SK-N-SH (cell line): ENCODE measurements around the gene FRMD3. TPM values are rescaled to one million over a fixed set of nuclear protein-coding genes. Genes with fewer than 3 reads are reported as not detected.

Source experiments
- CTCF ChIA-PET: fragments of 300-600, 350-600 bp; formaldehyde crosslinking; extraction: SDS; loops from one replicate; lab custom pipeline; 2021; lab: Yijun Ruan, JAX
- POLR2A ChIA-PET: fragments of 350-600 bp; sonication (Branson Sonifier 250); formaldehyde crosslinking; extraction: SDS; loops from one replicate; lab custom pipeline; 2020; ENCODE audit warnings: antibody characterized with exemption, inconsistent platforms; lab: Yijun Ruan, JAX
- DNase-seq: peaks from one replicate; pipeline ENCODE4 v3.0.0; 2012
- H2AFZ ChIP-seq: fragments of 200-600 bp; sonication (generic); 2 replicates; pipeline ENCODE4 v1.8.1; 2016; ENCODE audit warnings: antibody characterized with exemption, mild to moderate bottlenecking, low read depth
- H3F3A ChIP-seq: fragments of 200-600 bp; sonication (generic); replicated peaks from 2 replicates; pipeline ENCODE3; 2016; ENCODE audit warnings: antibody characterized with exemption, mild to moderate bottlenecking; ENCODE audit not compliant: insufficient read depth
- H3K27ac ChIP-seq, 2 experiments: fragments of 200-500 bp in 1 of 2; fragments of 200-600 bp in 1 of 2; sonication (Bioruptor generic) in 1 of 2; sonication (generic), shearing (Covaris generic) in 1 of 2; 2 replicates each; pipeline versions ENCODE4 v1.5.1 to v1.6.1; 2014 to 2016; ENCODE audit warnings: low read depth in 2 of 2, inconsistent platforms in 1 of 2, low read length in 1 of 2, mild to moderate bottlenecking in 1 of 2, mixed read lengths in 1 of 2
- H3K27me3 ChIP-seq: fragments of 200-600 bp; sonication (generic), shearing (Covaris generic); 2 replicates; pipeline ENCODE4 v1.6.1; 2016; ENCODE audit warnings: mixed run types; ENCODE audit not compliant: insufficient read depth
- H3K36me3 ChIP-seq, 2 experiments: fragments of 200-500 bp in 1 of 2; fragments of 200-600 bp in 1 of 2; sonication (Bioruptor generic) in 1 of 2; sonication (generic) in 1 of 2; replicated peaks in 1 of 2; 2 replicates each; pipeline versions ENCODE3 to v1.5.1; 2014 to 2016; ENCODE audit warnings: low read length in 1 of 2, mild to moderate bottlenecking in 1 of 2; ENCODE audit not compliant: insufficient read depth in 2 of 2, control insufficient read depth in 1 of 2
- H3K4me1 ChIP-seq, 2 experiments: fragments of 200-500 bp in 1 of 2; fragments of 200-600 bp in 1 of 2; sonication (Bioruptor generic) in 1 of 2; sonication (generic), shearing (Covaris generic) in 1 of 2; 2 replicates each; pipeline versions ENCODE4 v1.5.1 to v1.6.1; 2014 to 2016; ENCODE audit warnings: low read depth in 1 of 2, low read length in 1 of 2, mixed run types in 1 of 2; ENCODE audit not compliant: insufficient read depth in 2 of 2, control insufficient read depth in 1 of 2
- H3K4me2 ChIP-seq: fragments of 200-600 bp; sonication (generic), shearing (Covaris generic); 2 replicates; pipeline ENCODE4 v1.6.1; 2017; ENCODE audit warnings: mixed run types
- H3K4me3 ChIP-seq, 2 experiments: fragments of 200-500 bp in 1 of 2; fragments of 200-600 bp in 1 of 2; sonication (Bioruptor generic) in 1 of 2; sonication (generic), shearing (Covaris generic) in 1 of 2; 2 replicates each; pipeline versions ENCODE4 v1.5.1 to v1.8.1; 2014 to 2016; ENCODE audit warnings: low read depth in 2 of 2, inconsistent platforms in 1 of 2, low read length in 1 of 2, mild to moderate bottlenecking in 1 of 2, mixed read lengths in 1 of 2, moderate library complexity in 1 of 2
- H3K79me2 ChIP-seq: fragments of 200-600 bp; sonication (generic); 2 replicates; pipeline ENCODE4 v1.8.1; 2017; ENCODE audit warnings: mild to moderate bottlenecking; ENCODE audit not compliant: insufficient read depth
- H3K9ac ChIP-seq: fragments of 200-600 bp; sonication (generic); 2 replicates; pipeline ENCODE4 v1.6.1; 2017; ENCODE audit warnings: mixed run types
- H3K9me2 ChIP-seq: fragments of 200-600 bp; sonication (generic); 2 replicates; pipeline ENCODE4 v1.6.1; 2017; ENCODE audit warnings: mixed run types
- H3K9me3 ChIP-seq: fragments of 200-600 bp; sonication (generic); 2 replicates; pipeline ENCODE4 v1.6.1; 2017; ENCODE audit warnings: mixed run types, mild to moderate bottlenecking, moderate library complexity
- H4K20me1 ChIP-seq: fragments of 200-600 bp; sonication (generic); 2 replicates; pipeline ENCODE4 v1.6.1; 2017; ENCODE audit warnings: mild to moderate bottlenecking, mixed run types; ENCODE audit not compliant: insufficient read depth
- CHD2 ChIP-seq: fragments of 150-350 bp; IDR thresholded peaks from 2 replicates; pipeline ENCODE4 v1.6.1; 2018; ENCODE audit warnings: low read length; ENCODE audit not compliant: partially characterized antibody
- EP300 ChIP-seq, 2 experiments: IDR thresholded peaks; 2 replicates each; pipeline versions ENCODE4 v1.4.0 to v1.6.1; 2012; ENCODE audit warnings: borderline replicate concordance in 1 of 2, low read depth in 1 of 2, low read length in 1 of 2
- EZH2phosphoT487 ChIP-seq: fragments of 200-600 bp; sonication (generic); IDR thresholded peaks from 2 replicates; pipeline ENCODE4 v1.6.1; 2017; ENCODE audit warnings: low read depth, mixed run types, mild to moderate bottlenecking, antibody characterized with exemption, moderate library complexity, borderline replicate concordance
- FOSL2 ChIP-seq: IDR thresholded peaks from 2 replicates; pipeline ENCODE4 v1.4.0; 2012; ENCODE audit warnings: low read depth, mild to moderate bottlenecking, moderate library complexity, borderline replicate concordance
- FOXJ3 ChIP-seq: sonication (generic); formaldehyde crosslinking; IDR thresholded peaks from 2 replicates; pipeline ENCODE4 v1.5.1; 2020; ENCODE audit warnings: mild to moderate bottlenecking, missing genetic modification reagents
- FOXM1 ChIP-seq: IDR thresholded peaks from 2 replicates; pipeline ENCODE4 v1.4.0; 2012; ENCODE audit warnings: low read depth, mild to moderate bottlenecking
- GABPA ChIP-seq: IDR thresholded peaks from 2 replicates; pipeline ENCODE4 v1.4.0; 2012; ENCODE audit warnings: low read depth, mild to moderate bottlenecking
- MEF2A ChIP-seq: IDR thresholded peaks from 2 replicates; pipeline ENCODE4 v1.4.0; 2012; ENCODE audit warnings: low read depth, borderline replicate concordance
- NFIC ChIP-seq: IDR thresholded peaks from 2 replicates; pipeline ENCODE4 v1.4.0; 2012; ENCODE audit warnings: borderline replicate concordance
- RAD21 ChIP-seq: IDR thresholded peaks from 2 replicates; pipeline ENCODE4 v1.6.1; 2012; ENCODE audit warnings: mild to moderate bottlenecking, low read length
- RXRA ChIP-seq: IDR thresholded peaks from 2 replicates; pipeline ENCODE4 v1.4.0; 2012; ENCODE audit warnings: low read depth, mild to moderate bottlenecking, borderline replicate concordance
- SIN3A ChIP-seq: IDR thresholded peaks from 2 replicates; pipeline ENCODE4 v1.6.1; 2012; ENCODE audit warnings: low read depth, mild to moderate bottlenecking, low read length, moderate library complexity, borderline replicate concordance
- SMC3 ChIP-seq: IDR thresholded peaks from 2 replicates; pipeline ENCODE4 v1.6.1; 2012; ENCODE audit warnings: low read depth, low read length, improper control_type of control experiment
- TAF1 ChIP-seq: IDR thresholded peaks from 2 replicates; pipeline ENCODE4 v1.6.1; 2012; ENCODE audit warnings: low read depth, mild to moderate bottlenecking, low read length, moderate library complexity, borderline replicate concordance
- TCF12 ChIP-seq: IDR thresholded peaks from 2 replicates; pipeline ENCODE4 v1.4.0; 2012
- WGBS: methylation state at CpG from one replicate; pipeline ENCODE4 v1.1.6; 2017; ENCODE audit warnings: low lambda C conversion rate; 5-methylcytosine and 5-hydroxymethylcytosine counted together
- polyA plus RNA-seq, 3 experiments: library from polyadenylated mRNA; depleted of rRNA; stranded (reverse); fragments of >200 nt; gene quantifications; 2 replicates each; pipeline ENCODE4 v1.2.3, GENCODE V29; 2012
- TF ChIP-seq, protein P1 (sequence below): IDR thresholded peaks from 2 replicates; pipeline ENCODE4 v1.4.0; 2012; ENCODE audit warnings: low read depth, borderline replicate concordance
- TF ChIP-seq, protein P2 (sequence below): fragments of 150-350 bp; IDR thresholded peaks from 2 replicates; pipeline ENCODE4 v1.6.1; 2016; ENCODE audit warnings: mild to moderate bottlenecking, low read depth, low read length
- TF ChIP-seq, protein P3 (sequence below): IDR thresholded peaks from 2 replicates; pipeline ENCODE4 v1.4.0; 2012; ENCODE audit warnings: low read depth, borderline replicate concordance

The FRMD3 gene
- polyA plus RNA-seq, 1 of the 3 experiments (the other 2 are of a cell fraction), result 0.89 TPM

DNA sequence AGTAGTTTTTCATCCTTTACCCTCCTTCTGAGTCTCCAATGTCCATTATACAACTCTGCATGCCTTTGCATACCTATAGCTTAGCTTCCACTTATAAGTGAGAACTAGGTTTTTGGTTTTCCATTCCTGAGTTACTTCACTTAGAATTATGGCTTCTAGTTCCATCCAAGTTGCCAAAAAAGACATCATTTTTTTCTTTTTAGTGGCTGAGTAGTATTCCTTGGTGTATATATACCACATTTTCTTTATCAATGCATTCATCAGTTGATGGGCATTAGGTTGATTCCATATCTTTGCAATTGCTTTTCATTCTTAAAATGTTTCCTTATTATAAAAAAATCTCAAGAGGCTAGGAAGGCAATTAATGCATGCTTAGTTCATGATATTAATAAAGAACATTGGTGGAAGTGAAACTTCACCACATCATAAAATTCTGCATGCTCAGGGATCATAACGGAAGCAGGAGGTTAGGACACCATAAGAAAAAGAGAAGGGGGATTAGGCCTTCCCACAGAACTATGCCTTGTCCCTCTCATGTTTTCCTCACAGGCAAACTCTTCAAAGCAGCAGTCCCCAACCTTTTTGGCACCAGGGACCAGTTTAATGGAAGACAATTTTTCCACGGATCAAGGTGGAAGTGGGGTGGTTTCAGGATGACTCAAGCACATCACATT is 105.2 kb downstream of the FRMD3 start:
- peak overlapping the region; percentile 62 to 74; a peak in 2 of 4 replicates for H3K27ac ChIP-seq
- H3K4me2 ChIP-seq, result no peak overlapping the region
- peaks cover 41% of the 10 kb centered on the region; the same call in 1 of the 2 replicates for H3K79me2 ChIP-seq
- no peak for TF ChIP-seq TCF12
- no peak for TF ChIP-seq RAD21
- TF ChIP-seq TAF1, result no peak
- no peak for TF ChIP-seq NFIC
- TF ChIP-seq GABPA, result no peak
- TF ChIP-seq, protein P1, sequence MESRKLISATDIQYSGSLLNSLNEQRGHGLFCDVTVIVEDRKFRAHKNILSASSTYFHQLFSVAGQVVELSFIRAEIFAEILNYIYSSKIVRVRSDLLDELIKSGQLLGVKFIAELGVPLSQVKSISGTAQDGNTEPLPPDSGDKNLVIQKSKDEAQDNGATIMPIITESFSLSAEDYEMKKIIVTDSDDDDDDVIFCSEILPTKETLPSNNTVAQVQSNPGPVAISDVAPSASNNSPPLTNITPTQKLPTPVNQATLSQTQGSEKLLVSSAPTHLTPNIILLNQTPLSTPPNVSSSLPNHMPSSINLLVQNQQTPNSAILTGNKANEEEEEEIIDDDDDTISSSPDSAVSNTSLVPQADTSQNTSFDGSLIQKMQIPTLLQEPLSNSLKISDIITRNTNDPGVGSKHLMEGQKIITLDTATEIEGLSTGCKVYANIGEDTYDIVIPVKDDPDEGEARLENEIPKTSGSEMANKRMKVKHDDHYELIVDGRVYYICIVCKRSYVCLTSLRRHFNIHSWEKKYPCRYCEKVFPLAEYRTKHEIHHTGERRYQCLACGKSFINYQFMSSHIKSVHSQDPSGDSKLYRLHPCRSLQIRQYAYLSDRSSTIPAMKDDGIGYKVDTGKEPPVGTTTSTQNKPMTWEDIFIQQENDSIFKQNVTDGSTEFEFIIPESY, result no peak
- no peak for TF ChIP-seq SIN3A
- no peak for TF ChIP-seq MEF2A
- TF ChIP-seq FOSL2, result no peak
- no peak for TF ChIP-seq SMC3
- TF ChIP-seq FOXJ3 (CRISPR knock-in tag), result no peak
- TF ChIP-seq, protein P2, sequence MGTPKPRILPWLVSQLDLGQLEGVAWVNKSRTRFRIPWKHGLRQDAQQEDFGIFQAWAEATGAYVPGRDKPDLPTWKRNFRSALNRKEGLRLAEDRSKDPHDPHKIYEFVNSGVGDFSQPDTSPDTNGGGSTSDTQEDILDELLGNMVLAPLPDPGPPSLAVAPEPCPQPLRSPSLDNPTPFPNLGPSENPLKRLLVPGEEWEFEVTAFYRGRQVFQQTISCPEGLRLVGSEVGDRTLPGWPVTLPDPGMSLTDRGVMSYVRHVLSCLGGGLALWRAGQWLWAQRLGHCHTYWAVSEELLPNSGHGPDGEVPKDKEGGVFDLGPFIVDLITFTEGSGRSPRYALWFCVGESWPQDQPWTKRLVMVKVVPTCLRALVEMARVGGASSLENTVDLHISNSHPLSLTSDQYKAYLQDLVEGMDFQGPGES, result no peak
- TF ChIP-seq EP300 (IDR thresholded peaks at IDR 0.05; ENCODE audit: borderline replicate concordance in 1 of 2, low read depth in 1 of 2, low read length in 1 of 2), result no peak
- TF ChIP-seq, all 33 proteins: peak for 0
- H3K9ac ChIP-seq, result no peak overlapping the region
- no peak overlapping the region for H3K4me3 ChIP-seq
- ChIA-PET CTCF (interaction anchor here (1.3 to 1.6 kb wide), 2 partner anchors 12 to 99 kb away, joined by 3 to 4 read pairs; no protein-coding TSS in a partner anchor), POLR2A (no interaction called here)
- no peaks in the 10 kb centered on the region for H3K27me3 ChIP-seq
- H3K9me3 ChIP-seq, result no peaks in the 10 kb centered on the region
- no peaks in the 10 kb centered on the region for H3K9me2 ChIP-seq
- H4K20me1 ChIP-seq, result no peaks in the 10 kb centered on the region
- H3K4me1 ChIP-seq, result peaks cover 0 to 25% of the 10 kb centered on the region in 2 experiments; a peak in 2 of 4 replicates
- H2AFZ ChIP-seq, result no peak overlapping the region
- no peak for DNase-seq
- H3K36me3 ChIP-seq, result no peaks in the 10 kb centered on the region
- 92% methylated on average over 2 of the region's 2 CpGs for WGBS
- H3F3A ChIP-seq, result peaks cover 10% of the 10 kb centered on the region

DNA sequence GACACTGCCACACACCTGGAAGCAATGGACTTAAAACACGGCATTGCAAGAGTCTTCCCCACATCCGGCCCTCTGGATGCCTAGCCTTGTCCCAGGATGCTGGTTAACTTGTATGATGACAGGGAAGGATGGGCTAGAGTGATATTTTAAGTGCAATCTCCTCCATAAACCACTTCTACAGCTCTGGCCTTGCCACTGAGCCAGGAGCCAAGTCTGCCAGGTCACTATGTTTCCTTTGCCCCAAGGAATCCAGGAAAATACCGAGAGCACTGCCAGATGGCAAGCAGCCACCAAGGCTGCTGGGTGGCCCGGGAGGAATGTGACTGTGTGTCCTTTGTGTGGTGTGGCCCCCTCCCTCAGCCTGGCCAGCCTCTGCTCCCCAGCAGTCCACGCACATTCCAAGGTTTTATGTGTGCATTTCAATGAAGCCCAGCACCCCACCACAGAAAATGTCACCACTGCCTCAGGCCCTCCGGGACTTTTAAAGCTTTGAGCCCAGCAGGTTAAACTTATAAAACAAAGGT is 106.0 kb downstream of the FRMD3 start:
- DNase-seq, result no peak
- H2AFZ ChIP-seq, result no peak overlapping the region
- no peaks in the 10 kb centered on the region for H3K27me3 ChIP-seq
- H3K27ac ChIP-seq, result peak overlapping the region; percentile 62 to 74
- peak overlapping the region; percentile 58; the same call in 1 of the 2 replicates for H3K4me2 ChIP-seq
- no peaks in the 10 kb centered on the region for H3K36me3 ChIP-seq
- peaks cover 10% of the 10 kb centered on the region for H3F3A ChIP-seq
- ChIA-PET CTCF (interaction anchor here (1.3 to 1.7 kb wide), 3 partner anchors 11 to 127 kb away, joined by 3 to 4 read pairs (median 4); no protein-coding TSS in a partner anchor), POLR2A (no interaction called here)
- H3K9me3 ChIP-seq, result no peaks in the 10 kb centered on the region
- 28% methylated on average over 5 of the region's 6 CpGs for WGBS
- H4K20me1 ChIP-seq, result no peaks in the 10 kb centered on the region
- no peak overlapping the region for H3K9ac ChIP-seq
- H3K79me2 ChIP-seq, result peaks cover 33% of the 10 kb centered on the region; the same call in 1 of the 2 replicates
- H3K4me3 ChIP-seq, result no peak overlapping the region
- H3K9me2 ChIP-seq, result no peaks in the 10 kb centered on the region
- H3K4me1 ChIP-seq, result peaks cover 0 to 21% of the 10 kb centered on the region in 2 experiments; a peak in 2 of 4 replicates
- TF ChIP-seq SMC3 (0 out of 2 replicates have a peak, but pooled peaks have one; percentile 14), TCF12 (peak; percentile 64), NFIC (peak; percentile 96), RXRA (peak; percentile 63; the same call in 1 of the 2 replicates), EP300 (IDR thresholded peaks at IDR 0.05; ENCODE audit: borderline replicate concordance in 1 of 2, low read depth in 1 of 2, low read length in 1 of 2) (peak; percentile 13 to 69; a peak in 2 of 4 replicates), EZH2phosphoT487 (no peak), FOXM1 (no peak), CHD2 (peak; percentile 6)
- TF ChIP-seq, protein P3, sequence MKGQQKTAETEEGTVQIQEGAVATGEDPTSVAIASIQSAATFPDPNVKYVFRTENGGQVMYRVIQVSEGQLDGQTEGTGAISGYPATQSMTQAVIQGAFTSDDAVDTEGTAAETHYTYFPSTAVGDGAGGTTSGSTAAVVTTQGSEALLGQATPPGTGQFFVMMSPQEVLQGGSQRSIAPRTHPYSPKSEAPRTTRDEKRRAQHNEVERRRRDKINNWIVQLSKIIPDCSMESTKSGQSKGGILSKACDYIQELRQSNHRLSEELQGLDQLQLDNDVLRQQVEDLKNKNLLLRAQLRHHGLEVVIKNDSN, result no peak
- TF ChIP-seq, protein P1, result peak; percentile 25; the same call in 1 of the 2 replicates
